ENCODE data around the gene ATP10A. TPM values are rescaled to one million over a fixed set of nuclear protein-coding genes. Genes with fewer than 3 reads are reported as not detected.

ATP10A gene
- total RNA-seq, 1 experiment from 2014 or later, result not detected

GRCh38 chr15:25740383-25741255 is 122.5 kb downstream of the ATP10A start:
- BruUV-seq (replicated peaks), result no TSS peak
- no peaks in the 10 kb centered on the region for H3K36me3 Mint-ChIP-seq (ENCODE audit: insufficient read depth, unreplicated experiment)
- TF ChIP-seq CTCF (IDR thresholded peaks at IDR 0.05; ENCODE audit: insufficient read depth in 1 of 2, low read depth in 1 of 2, low read length in 1 of 2, severe bottlenecking in 1 of 2, unreplicated experiment in 1 of 2), result no peak
- intact Hi-C loops (cut with micrococcal nuclease; ENCODE audit: unreplicated experiment), result no loop called here
- no peaks in the 10 kb centered on the region for H3K4me1 Mint-ChIP-seq (ENCODE audit: low read depth, unreplicated experiment)
- ChIA-PET CTCF (interaction anchor here (1.0 kb wide), 1 partner anchor 193 kb away, joined by 7 read pairs; no protein-coding TSS in a partner anchor), POLR2A (no interaction called here)
- no peak overlapping the region for H3K27ac Mint-ChIP-seq (ENCODE audit: unreplicated experiment)
- Histone ChIP-seq H3K4me1 (no peaks in the 10 kb centered on the region), H3K36me3 (ENCODE audit: control insufficient read depth, insufficient read depth, low read length) (no peaks in the 10 kb centered on the region), H3K4me3 (ENCODE audit: low read depth, low read length) (no peak overlapping the region), H3K9me3 (no peaks in the 10 kb centered on the region), H3K27me3 (replicated peaks; ENCODE audit: control insufficient read depth, insufficient read depth, low read length) (no peaks in the 10 kb centered on the region)
- H3K4me3 Mint-ChIP-seq (ENCODE audit: unreplicated experiment), result no peak overlapping the region
- peaks cover 8% of the 10 kb centered on the region for H3K27me3 Mint-ChIP-seq (ENCODE audit: insufficient read depth, unreplicated experiment)
- DNase-seq, result no peak
- H3K9me3 Mint-ChIP-seq (ENCODE audit: unreplicated experiment), result no peaks in the 10 kb centered on the region

- Mint-ChIP-seq H3K4me1 (ENCODE audit: low read depth, unreplicated experiment) (no peaks in the 10 kb centered on the region), H3K9me3 (ENCODE audit: unreplicated experiment) (no peaks in the 10 kb centered on the region), H3K27me3 (ENCODE audit: insufficient read depth, unreplicated experiment) (peaks cover 3% of the 10 kb centered on the region), H3K36me3 (ENCODE audit: insufficient read depth, unreplicated experiment) (no peaks in the 10 kb centered on the region), H3K4me3 (ENCODE audit: unreplicated experiment) (no peak overlapping the region), H3K27ac (ENCODE audit: unreplicated experiment) (no peak overlapping the region)
- Histone ChIP-seq H3K4me3 (ENCODE audit: low read depth, low read length) (no peak overlapping the region), H3K27me3 (replicated peaks; ENCODE audit: control insufficient read depth, insufficient read depth, low read length) (no peaks in the 10 kb centered on the region), H3K9me3 (no peaks in the 10 kb centered on the region), H3K36me3 (ENCODE audit: control insufficient read depth, insufficient read depth, low read length) (no peaks in the 10 kb centered on the region), H3K4me1 (no peaks in the 10 kb centered on the region)
- peak in 1 of 2 experiments; percentile 47 for DNase-seq
- POLR2A ChIA-PET, result no interaction called here
- no TSS peak for BruUV-seq (replicated peaks)
- CTCF ChIA-PET, result interaction anchor here (1.0 kb wide), 1 partner anchor 194 kb away, joined by 7 read pairs; no protein-coding TSS in a partner anchor
- intact Hi-C loops (cut with micrococcal nuclease; ENCODE audit: unreplicated experiment), result loop anchor here (1.0 kb wide), 1 partner anchor 195 kb away; no protein-coding TSS in a partner anchor
- TF ChIP-seq CTCF (IDR thresholded peaks at IDR 0.05; ENCODE audit: insufficient read depth in 1 of 2, low read depth in 1 of 2, low read length in 1 of 2, severe bottlenecking in 1 of 2, unreplicated experiment in 1 of 2), result peak; percentile 13 to 30
Measured at GRCh38 chr15:25739687-25740121, 123.4 kb downstream of the ATP10A start.

GRCh38 chr15:25738171-25738965 is 124.8 kb downstream of the ATP10A start:
- no peak for TF ChIP-seq CTCF (IDR thresholded peaks at IDR 0.05; ENCODE audit: insufficient read depth in 1 of 2, low read depth in 1 of 2, low read length in 1 of 2, severe bottlenecking in 1 of 2, unreplicated experiment in 1 of 2)
- CTCF ChIA-PET, result interaction anchor here (1.6 kb wide), 1 partner anchor 195 kb away, joined by 6 read pairs; no protein-coding TSS in a partner anchor
- DNase-seq, result no peak

More at GRCh38 chr15:25738171-25738965, 124.8 kb downstream of the ATP10A start:
- Mint-ChIP-seq H3K27ac (ENCODE audit: unreplicated experiment) (no peak overlapping the region), H3K4me3 (ENCODE audit: unreplicated experiment) (no peak overlapping the region), H3K36me3 (ENCODE audit: insufficient read depth, unreplicated experiment) (no peaks in the 10 kb centered on the region), H3K9me3 (ENCODE audit: unreplicated experiment) (no peaks in the 10 kb centered on the region), H3K27me3 (ENCODE audit: insufficient read depth, unreplicated experiment) (no peaks in the 10 kb centered on the region), H3K4me1 (ENCODE audit: low read depth, unreplicated experiment) (no peaks in the 10 kb centered on the region)
- POLR2A ChIA-PET, result no interaction called here
- intact Hi-C loops (cut with micrococcal nuclease; ENCODE audit: unreplicated experiment), result no loop called here
- no peaks in the 10 kb centered on the region for H3K4me1 ChIP-seq
- H3K4me3 ChIP-seq (ENCODE audit: low read depth, low read length), result no peak overlapping the region
- H3K9me3 ChIP-seq, result no peaks in the 10 kb centered on the region
- H3K36me3 ChIP-seq (ENCODE audit: control insufficient read depth, insufficient read depth, low read length), result no peaks in the 10 kb centered on the region
- no peaks in the 10 kb centered on the region for H3K27me3 ChIP-seq (replicated peaks; ENCODE audit: control insufficient read depth, insufficient read depth, low read length)
- no TSS peak for BruUV-seq (replicated peaks)

All from Caco-2 (cell line).